KMS-11 (cell line): Measurements from ENCODE around the gene NAA15.

ENCODE experiments used
- H2AFZ ChIP-seq: fragments of 200-600 bp; sonication (generic); 2 replicates; pipeline ENCODE4 v1.6.1; 2016; ENCODE audit warnings: antibody characterized with exemption, mixed run types, low read depth
- H3K27ac ChIP-seq: fragments of 200-600 bp; sonication (generic); 2 replicates; pipeline ENCODE4 v1.6.1; 2016; ENCODE audit warnings: mild to moderate bottlenecking, mixed run types
- H3K27me3 ChIP-seq: fragments of 200-600 bp; sonication (generic); 2 replicates; pipeline ENCODE4 v1.6.1; 2017; ENCODE audit warnings: mild to moderate bottlenecking, low read depth, mixed run types, moderate library complexity; ENCODE audit not compliant: insufficient read depth
- H3K36me3 ChIP-seq: fragments of 200-600 bp; sonication (generic); 2 replicates; pipeline ENCODE4 v1.6.1; 2017; ENCODE audit warnings: mild to moderate bottlenecking, mixed run types; ENCODE audit not compliant: insufficient read depth
- H3K4me1 ChIP-seq: fragments of 200-600 bp; sonication (generic); 2 replicates; pipeline ENCODE4 v1.6.1; 2016; ENCODE audit warnings: mild to moderate bottlenecking, low read depth, mixed run types; ENCODE audit not compliant: poor library complexity, severe bottlenecking
- H3K4me2 ChIP-seq: fragments of 200-600 bp; sonication (generic); 2 replicates; pipeline ENCODE4 v1.7.0; 2016; ENCODE audit warnings: mild to moderate bottlenecking, mixed run types
- H3K4me3 ChIP-seq: fragments of 200-600 bp; sonication (generic); IDR thresholded peaks from 2 replicates; pipeline ENCODE4 v1.6.1; 2017; ENCODE audit warnings: low read depth, low read length, mixed read lengths; ENCODE audit not compliant: insufficient read depth
- H3K79me2 ChIP-seq: fragments of 200-600 bp; sonication (generic); 2 replicates; pipeline ENCODE4 v1.6.1; 2016; ENCODE audit warnings: low read depth, mixed run types; ENCODE audit not compliant: insufficient read depth
- H3K9ac ChIP-seq: fragments of 200-600 bp; sonication (generic); 2 replicates; pipeline ENCODE4 v1.6.1; 2016; ENCODE audit warnings: mild to moderate bottlenecking, mixed run types
- H4K20me1 ChIP-seq: fragments of 200-600 bp; sonication (generic); 2 replicates; pipeline ENCODE4 v1.6.1; 2016; ENCODE audit warnings: mild to moderate bottlenecking, mixed run types; ENCODE audit not compliant: insufficient read depth
- CTCF ChIP-seq: fragments of 200-600 bp; sonication (generic); conservative IDR thresholded peaks from 2 replicates; pipeline ENCODE4 v1.6.1; 2017; ENCODE audit warnings: low read depth, mild to moderate bottlenecking, antibody characterized with exemption, low read length, moderate library complexity, mixed read lengths

NAA15 gene

GRCh38 chr4:139273835-139274234 is 27.5 kb upstream of the NAA15 start:
- TF ChIP-seq CTCF: no peak
- no peak overlapping the region for H3K4me2 ChIP-seq
- no peak overlapping the region for H3K27ac ChIP-seq
- no peaks in the 10 kb centered on the region for H3K36me3 ChIP-seq
- no peak overlapping the region for H3K9ac ChIP-seq
- H3K4me1 ChIP-seq: peaks cover 6% of the 10 kb centered on the region
- H3K4me3 ChIP-seq: no peak overlapping the region
- H3K27me3 ChIP-seq: peaks cover under 1% of the 10 kb centered on the region; the same call in 1 of the 2 replicates
- no peaks in the 10 kb centered on the region for H3K79me2 ChIP-seq
- no peak overlapping the region for H2AFZ ChIP-seq
- no peaks in the 10 kb centered on the region for H4K20me1 ChIP-seq

GRCh38 chr4:139274790-139275189 is 26.5 kb upstream of the NAA15 start:
- no peak overlapping the region for H3K4me3 ChIP-seq
- H3K9ac ChIP-seq: no peak overlapping the region
- no peaks in the 10 kb centered on the region for H4K20me1 ChIP-seq
- peaks cover 4% of the 10 kb centered on the region for H3K4me1 ChIP-seq
- H3K79me2 ChIP-seq: no peaks in the 10 kb centered on the region
- no peaks in the 10 kb centered on the region for H3K27me3 ChIP-seq
- no peak overlapping the region for H2AFZ ChIP-seq
- TF ChIP-seq CTCF: no peak
- no peak overlapping the region for H3K4me2 ChIP-seq
- H3K27ac ChIP-seq: no peak overlapping the region
- H3K36me3 ChIP-seq: no peaks in the 10 kb centered on the region

- Histone ChIP-seq H3K79me2 (no peaks in the 10 kb centered on the region), H2AFZ (no peak overlapping the region), H4K20me1 (no peaks in the 10 kb centered on the region), H3K4me2 (no peak overlapping the region), H3K36me3 (no peaks in the 10 kb centered on the region), H3K27me3 (no peaks in the 10 kb centered on the region), H3K4me3 (no peak overlapping the region), H3K9ac (no peak overlapping the region), H3K4me1 (peaks cover 4% of the 10 kb centered on the region), H3K27ac (no peak overlapping the region)
- no peak for TF ChIP-seq CTCF
Observed at GRCh38 chr4:139275281-139275735, 26.0 kb upstream of the NAA15 start.

GRCh38 chr4:139278485-139278884 is 22.8 kb upstream of the NAA15 start:
- TF ChIP-seq CTCF: no peak
- H3K4me3 ChIP-seq: no peak overlapping the region
- no peak overlapping the region for H3K4me2 ChIP-seq
- H2AFZ ChIP-seq: no peak overlapping the region
- no peaks in the 10 kb centered on the region for H3K27me3 ChIP-seq
- H3K9ac ChIP-seq: no peak overlapping the region
- no peaks in the 10 kb centered on the region for H3K4me1 ChIP-seq
- H3K36me3 ChIP-seq: no peaks in the 10 kb centered on the region
- no peaks in the 10 kb centered on the region for H3K79me2 ChIP-seq
- no peak overlapping the region for H3K27ac ChIP-seq
- no peaks in the 10 kb centered on the region for H4K20me1 ChIP-seq
